OCI-LY7 (cell line): ENCODE results near the gene TAS2R20. TPM values are rescaled to one million over a fixed set of nuclear protein-coding genes. Genes with fewer than 3 reads are reported as not detected.

Experiments used
- BruUV-seq: library from RNA; stranded (reverse); fragments of 400-500 nt; replicated peaks from 2 replicates; lab custom pipeline; 2021; lab: Mats Ljungman, UMichigan
- CTCF ChIA-PET: fragments of 300-600 bp; sonication (Branson Sonifier 250); formaldehyde crosslinking; loops from one replicate; lab custom pipeline; 2022; ENCODE audit warnings: antibody characterized with exemption; ENCODE audit not compliant: unreplicated experiment; lab: Charles Lee
- POLR2A ChIA-PET: fragments of 300-600 bp; sonication (Branson Sonifier 250); formaldehyde crosslinking; loops from one replicate; lab custom pipeline; 2022; ENCODE audit warnings: antibody characterized with exemption; lab: Charles Lee
- DNase-seq: peaks from one replicate; pipeline ENCODE4 v3.0.0-alpha.2; 2015; ENCODE audit warnings: low spot score
- H2AFZ ChIP-seq: fragments of 200-600 bp; sonication (generic), shearing (Covaris generic); 2 replicates; pipeline ENCODE4 v1.6.1; 2014; ENCODE audit warnings: mild to moderate bottlenecking, antibody characterized with exemption, low read length, moderate library complexity
- H3K27ac ChIP-seq: fragments of 200-600 bp; sonication (generic); 2 replicates; pipeline ENCODE4 v1.5.1; 2014; ENCODE audit warnings: mixed run types, low read depth, mild to moderate bottlenecking, moderate library complexity, low read length, inconsistent platforms; ENCODE audit not compliant: poor library complexity, severe bottlenecking
- H3K36me3 ChIP-seq: fragments of 200-600 bp; sonication (generic); 2 replicates; pipeline ENCODE4 v1.6.1; 2014; ENCODE audit warnings: mild to moderate bottlenecking, antibody characterized with exemption, low read length, moderate library complexity, mixed read lengths; ENCODE audit not compliant: insufficient read depth
- H3K4me1 ChIP-seq: fragments of 200-600 bp; sonication (generic); 2 replicates; pipeline ENCODE4 v1.5.1; 2014; ENCODE audit warnings: mild to moderate bottlenecking, low read length; ENCODE audit not compliant: insufficient read depth, poor library complexity, severe bottlenecking
- H3K4me2 ChIP-seq: fragments of 200-600 bp; sonication (generic); 2 replicates; pipeline ENCODE4 v1.6.1; 2014; ENCODE audit warnings: mild to moderate bottlenecking, low read length
- H3K4me3 ChIP-seq: fragments of 200-600 bp; sonication (generic); 2 replicates; pipeline ENCODE4 v1.5.1; 2014; ENCODE audit warnings: mild to moderate bottlenecking, low read depth, low read length; ENCODE audit not compliant: poor library complexity, severe bottlenecking
- H3K79me2 ChIP-seq: fragments of 200-600 bp; sonication (generic); 2 replicates; pipeline ENCODE4 v1.6.1; 2016; ENCODE audit warnings: low read depth, mild to moderate bottlenecking, low read length, moderate library complexity, mixed read lengths; ENCODE audit not compliant: insufficient read depth
- H3K9me2 ChIP-seq: fragments of 200-600 bp; sonication (generic); 2 replicates; pipeline ENCODE4 v1.6.1; 2016; ENCODE audit warnings: mild to moderate bottlenecking, low read length, mixed read lengths; ENCODE audit not compliant: insufficient read depth
- H3K9me3 ChIP-seq: fragments of 200-600 bp; sonication (generic); 2 replicates; pipeline ENCODE4 v1.6.1; 2014; ENCODE audit warnings: mild to moderate bottlenecking, mixed run types, low read length, mixed read lengths
- H4K20me1 ChIP-seq: fragments of 200-600 bp; sonication (generic); 2 replicates; pipeline ENCODE4 v1.6.1; 2014; ENCODE audit warnings: mild to moderate bottlenecking, antibody characterized with exemption, low read length, moderate library complexity, mixed read lengths; ENCODE audit not compliant: insufficient read depth
- CTCF ChIP-seq: fragments of 200-600 bp; sonication (generic); conservative IDR thresholded peaks from 2 replicates; pipeline ENCODE4 v1.5.1; 2014; ENCODE audit warnings: mild to moderate bottlenecking, antibody characterized with exemption, low read length, moderate library complexity, mixed read lengths
- EZH2phosphoT487 ChIP-seq: fragments of 200-600 bp; sonication (generic); IDR thresholded peaks from 2 replicates; pipeline ENCODE4 v1.6.1; 2018; ENCODE audit warnings: low read depth, borderline replicate concordance, mild to moderate bottlenecking, mixed run types, antibody characterized with exemption, low read length, moderate library complexity, mixed read lengths
- intact Hi-C: fragments of 100-400 bp; cut with micrococcal nuclease; formaldehyde crosslinking; loops from one replicate; pipeline ENCODE4 v1.10.0; 2022; ENCODE audit not compliant: unreplicated experiment
- total RNA-seq, 2 experiments: library from RNA; depleted of rRNA in 1 of 2; stranded (reverse); fragments of >200 nt in 1 of 2; shearing (Covaris generic) in 1 of 2; gene quantifications; 2 replicates each; pipeline ENCODE4 v1.2.3, GENCODE V29; 2014 to 2022

TAS2R20 gene
- total RNA-seq, 2 experiments from 2014 or later = 1.9 to 2.1 TPM

GRCh38 chr12:10986812-10987211 is 11.3 kb downstream of the TAS2R20 start, which contains the start of gene TAS2R50:
Gene TAS2R50, minus strand, starts transcription at chr12:10986912. Its CDS starts 52 bp downstream, at chr12:10986860.
- Histone ChIP-seq H3K9me3 (no peaks in the 10 kb centered on the region), H3K9me2 (no peaks in the 10 kb centered on the region), H3K4me3 (no peak within 1 kb of the TSS), H3K4me1 (no peaks in the 10 kb centered on the region), H4K20me1 (no peaks in the 10 kb centered on the region; the same call in 1 of the 2 replicates), H2AFZ (no peak within 1 kb of the TSS), H3K79me2 (no peaks in the 10 kb centered on the region), H3K4me2 (no peak within 1 kb of the TSS), H3K27ac (no peak within 1 kb of the TSS), H3K36me3 (no peaks in the 10 kb centered on the region)
- no peak for DNase-seq
- no TSS peak for BruUV-seq
- CTCF ChIA-PET = no interaction called here
- TF ChIP-seq CTCF (no peak), EZH2phosphoT487 (no peak)
- intact Hi-C loops = no loop called here
- POLR2A ChIA-PET = no interaction called here

GRCh38 chr12:10982244-10982643 is 15.9 kb downstream of the TAS2R20 start:
- TF ChIP-seq CTCF (no peak), EZH2phosphoT487 (no peak)
- Histone ChIP-seq H3K4me3 (no peak overlapping the region), H4K20me1 (no peaks in the 10 kb centered on the region; the same call in 1 of the 2 replicates), H2AFZ (no peak overlapping the region), H3K9me3 (no peaks in the 10 kb centered on the region), H3K4me2 (no peak overlapping the region), H3K79me2 (no peaks in the 10 kb centered on the region), H3K4me1 (no peaks in the 10 kb centered on the region), H3K27ac (no peak overlapping the region), H3K36me3 (no peaks in the 10 kb centered on the region), H3K9me2 (no peaks in the 10 kb centered on the region)
- intact Hi-C loops = no loop called here
- CTCF ChIA-PET = no interaction called here
- BruUV-seq = no TSS peak
- no peak for DNase-seq
- POLR2A ChIA-PET = interaction anchor here (0.9 to 1.2 kb wide), 2 partner anchors 13 to 20 kb away, joined by 3 to 4 read pairs; no protein-coding TSS in a partner anchor

GRCh38 chr12:10974965-10975364 is 23.1 kb downstream of the TAS2R20 start:
- no peaks in the 10 kb centered on the region for H3K4me1 ChIP-seq
- no peak for TF ChIP-seq CTCF
- no peak for TF ChIP-seq EZH2phosphoT487
- intact Hi-C loops = no loop called here
- no peaks in the 10 kb centered on the region for H3K9me2 ChIP-seq
- H3K27ac ChIP-seq = no peak overlapping the region
- H3K4me2 ChIP-seq = no peak overlapping the region
- no peaks in the 10 kb centered on the region for H3K79me2 ChIP-seq
- H3K4me3 ChIP-seq = no peak overlapping the region
- H3K36me3 ChIP-seq = no peaks in the 10 kb centered on the region
- no peak for DNase-seq
- BruUV-seq = no TSS peak
- CTCF ChIA-PET = no interaction called here
- no peaks in the 10 kb centered on the region for H4K20me1 ChIP-seq
- POLR2A ChIA-PET = interaction anchor here (0.6 kb wide), 1 partner anchor 553 kb away, joined by 3 read pairs; no protein-coding TSS in a partner anchor
- H3K9me3 ChIP-seq = no peaks in the 10 kb centered on the region
- no peak overlapping the region for H2AFZ ChIP-seq
